Neural cell (in vitro differentiated cells): Measurements from ENCODE around the gene GRIA3.
A peak's percentile ranks its signal among the peaks of the same experiment; 100 is the strongest.

ENCODE experiments used
- POLR2AphosphoS5 ChIP-seq: IDR thresholded peaks from 2 replicates; pipeline ENCODE4 v1.6.1; 2012
- TF ChIP-seq, protein P1 (sequence below): fragments of 450-650 bp; IDR thresholded peaks from 2 replicates; pipeline ENCODE4 v1.5.1; 2014; ENCODE audit warnings: antibody characterized with exemption, mild to moderate bottlenecking, moderate library complexity; ENCODE audit not compliant: poor library complexity, severe bottlenecking

DNA sequence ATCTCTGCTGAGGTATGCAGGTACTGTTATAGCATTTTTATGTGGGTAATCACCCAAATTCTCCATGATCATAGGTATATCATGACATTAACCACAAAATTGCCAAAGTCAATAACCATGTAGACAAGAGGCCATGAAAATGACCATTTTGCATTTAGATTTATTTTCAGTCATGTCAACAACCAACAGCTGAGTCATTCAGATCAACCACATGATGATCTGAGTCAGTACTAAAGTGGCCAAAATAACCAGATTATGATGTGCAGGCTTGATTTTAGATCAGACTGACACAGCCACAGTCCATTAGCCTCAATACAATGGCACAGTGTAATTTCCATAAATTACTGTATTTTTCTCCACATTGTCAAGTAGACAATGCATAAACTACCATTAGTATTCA, 240.5 kb downstream of the GRIA3 start:
- TF ChIP-seq, protein P1, sequence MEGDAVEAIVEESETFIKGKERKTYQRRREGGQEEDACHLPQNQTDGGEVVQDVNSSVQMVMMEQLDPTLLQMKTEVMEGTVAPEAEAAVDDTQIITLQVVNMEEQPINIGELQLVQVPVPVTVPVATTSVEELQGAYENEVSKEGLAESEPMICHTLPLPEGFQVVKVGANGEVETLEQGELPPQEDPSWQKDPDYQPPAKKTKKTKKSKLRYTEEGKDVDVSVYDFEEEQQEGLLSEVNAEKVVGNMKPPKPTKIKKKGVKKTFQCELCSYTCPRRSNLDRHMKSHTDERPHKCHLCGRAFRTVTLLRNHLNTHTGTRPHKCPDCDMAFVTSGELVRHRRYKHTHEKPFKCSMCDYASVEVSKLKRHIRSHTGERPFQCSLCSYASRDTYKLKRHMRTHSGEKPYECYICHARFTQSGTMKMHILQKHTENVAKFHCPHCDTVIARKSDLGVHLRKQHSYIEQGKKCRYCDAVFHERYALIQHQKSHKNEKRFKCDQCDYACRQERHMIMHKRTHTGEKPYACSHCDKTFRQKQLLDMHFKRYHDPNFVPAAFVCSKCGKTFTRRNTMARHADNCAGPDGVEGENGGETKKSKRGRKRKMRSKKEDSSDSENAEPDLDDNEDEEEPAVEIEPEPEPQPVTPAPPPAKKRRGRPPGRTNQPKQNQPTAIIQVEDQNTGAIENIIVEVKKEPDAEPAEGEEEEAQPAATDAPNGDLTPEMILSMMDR: no peak
- peak; percentile 28 for TF ChIP-seq POLR2AphosphoS5
